Activated CD4-positive, alpha-beta T cell treated with anti-CD3 and anti-CD28 coated beads, Interleukin-2, Interleukin-4, amounts not matched to agents 100 ng/mL and 50 ng/mL, durations not matched to agents 16 hours and 8 hours (primary cell): Measurements from ENCODE around the gene TRABD.

Experiments
- DNase-seq: peaks from one replicate; pipeline ENCODE4 v3.0.0-alpha.2; 2020; ENCODE audit warnings: low spot score

TRABD gene

DNA sequence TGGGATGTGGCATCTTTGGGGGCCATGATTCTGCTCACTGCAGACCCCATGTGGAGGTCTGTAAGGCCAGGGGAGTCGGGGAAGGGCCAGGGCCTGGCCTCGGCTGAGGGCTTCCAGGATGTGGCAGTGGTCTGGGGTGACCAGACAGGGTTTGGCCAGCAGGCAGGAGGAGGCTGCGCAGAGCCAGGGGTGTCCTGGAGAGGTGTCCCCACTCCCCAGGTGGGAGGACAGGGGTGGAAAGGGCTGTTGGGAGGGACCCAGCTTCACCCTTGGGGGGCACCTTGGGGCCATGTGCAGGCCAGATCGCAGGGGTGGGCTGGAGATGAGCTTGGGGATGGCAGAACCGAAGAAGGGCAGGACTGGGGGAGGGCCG lies 11.7 kb upstream of the TRABD start:
- DNase-seq = no peak

- no peak for DNase-seq
Measured at GRCh38 chr22:50174382-50175190, 11.1 kb upstream of the TRABD start.

DNA sequence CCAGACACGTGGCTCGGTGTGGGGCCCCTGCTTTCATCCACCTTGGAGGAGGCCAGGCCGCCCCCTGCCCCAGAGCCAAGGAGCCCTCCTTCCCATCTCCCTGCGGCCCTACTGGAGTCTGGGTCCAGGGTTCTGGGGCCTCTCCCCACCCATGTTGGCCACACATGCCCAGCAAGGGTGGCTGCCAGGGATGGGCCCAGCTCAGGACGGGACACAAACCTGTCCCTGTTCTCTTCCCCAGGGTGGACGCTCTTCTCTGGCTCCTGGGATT lies 10.6 kb upstream of the TRABD start:
- no peak for DNase-seq

DNA sequence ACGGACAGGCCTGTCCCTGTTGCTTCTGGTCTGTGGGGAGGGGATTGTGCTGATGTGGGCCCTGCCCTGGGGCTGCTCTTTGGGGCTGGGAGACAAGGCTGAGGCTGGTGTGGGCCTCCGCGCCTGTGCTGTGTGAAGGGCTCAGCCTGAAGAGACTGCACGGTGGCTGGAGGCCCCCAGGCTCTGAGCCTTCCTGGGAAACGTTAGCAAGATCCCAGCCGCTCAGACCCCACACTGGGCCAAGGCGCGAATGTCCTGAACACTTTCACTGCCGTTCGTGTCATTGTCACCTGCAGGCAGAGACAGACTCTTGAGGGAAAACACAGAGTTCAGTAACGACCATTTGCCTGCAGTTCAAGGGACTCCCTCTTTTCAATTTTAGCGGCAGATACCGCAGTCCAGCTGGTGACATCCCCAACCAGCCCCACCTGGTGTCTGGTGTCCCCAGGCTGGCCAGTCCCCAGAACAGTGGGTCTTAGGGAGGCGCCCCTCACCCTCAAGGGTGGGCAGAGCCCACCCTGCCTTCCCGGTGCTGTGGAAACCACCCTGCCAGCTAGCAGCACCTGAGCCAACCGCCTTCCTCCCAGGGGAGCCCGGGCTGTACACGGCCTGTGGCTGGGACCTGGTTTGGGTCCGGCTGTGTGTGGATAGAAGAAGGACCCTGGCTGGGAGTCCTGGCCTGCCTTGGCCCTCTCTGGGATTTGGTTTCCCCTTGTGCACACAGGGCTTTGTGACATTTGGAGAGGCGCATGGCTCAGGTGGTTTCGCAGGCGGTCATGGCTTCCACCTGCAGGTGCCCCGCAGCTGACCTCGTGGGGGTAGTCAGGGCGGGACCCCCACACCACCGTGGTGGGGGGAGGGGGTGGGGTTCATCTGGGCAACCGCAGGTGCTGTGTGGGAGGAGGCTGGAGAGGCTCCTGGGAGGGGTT lies 9.5 kb upstream of the TRABD start:
- no peak for DNase-seq

GRCh38 chr22:50176850-50177536 lies 8.7 kb upstream of the TRABD start:
- DNase-seq = no peak

- no peak for DNase-seq
Measured at GRCh38 chr22:50177537-50178470, 7.9 kb upstream of the TRABD start.

GRCh38 chr22:50178471-50178864 lies 7.2 kb upstream of the TRABD start:
- no peak for DNase-seq

DNA sequence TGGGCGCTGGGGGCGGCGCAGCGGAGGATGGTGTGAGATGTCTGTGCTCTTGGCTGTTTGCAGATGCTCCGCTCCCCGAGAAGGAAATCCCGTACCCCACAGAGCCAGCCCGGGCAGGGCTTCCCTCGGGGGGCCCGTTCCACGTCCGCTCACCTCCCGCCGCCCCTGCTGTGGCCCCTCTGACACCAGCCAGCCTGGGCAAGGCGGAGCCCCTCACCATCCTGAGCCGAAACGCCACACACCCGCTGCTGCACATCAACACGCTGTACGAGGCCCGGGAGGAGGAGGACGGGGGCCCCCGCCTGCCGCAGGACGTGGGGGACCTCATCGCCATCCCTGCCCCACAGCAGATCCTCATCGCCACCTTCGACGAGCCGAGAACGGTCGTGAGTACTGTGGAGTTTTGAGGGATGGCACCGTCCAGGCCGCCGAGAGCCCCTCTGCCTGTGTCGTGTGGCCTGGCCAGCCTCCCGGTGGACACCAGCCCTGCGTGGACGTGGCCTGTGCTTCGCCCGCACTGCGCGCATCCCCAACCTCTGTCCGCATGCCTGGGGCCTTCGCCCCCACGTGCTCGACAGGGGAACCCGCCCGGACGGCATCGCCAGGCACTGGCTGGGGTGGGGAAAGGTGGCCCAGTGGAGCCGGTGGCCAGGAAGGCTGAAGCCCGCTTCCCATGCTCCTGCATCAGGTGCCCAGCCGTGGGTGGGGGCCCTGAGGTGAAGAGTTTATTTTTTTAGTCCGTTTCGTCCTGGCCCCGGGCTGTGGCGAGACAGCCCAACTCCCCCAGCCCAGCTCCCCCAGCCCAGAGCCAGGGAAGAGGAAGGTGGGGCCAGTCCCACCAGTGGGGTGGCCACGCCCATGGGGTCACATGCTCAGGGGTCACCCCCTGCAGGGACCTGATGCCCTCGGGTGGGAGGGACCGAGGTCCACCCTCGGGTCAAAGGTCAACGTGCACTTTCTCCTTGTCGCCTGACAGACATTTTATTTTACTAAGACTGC lies 6.5 kb upstream of the TRABD start:
- no peak for DNase-seq

- DNase-seq = no peak
Measured at GRCh38 chr22:50179937-50180726, 5.6 kb upstream of the TRABD start.

- no peak for DNase-seq
Measured at GRCh38 chr22:50180727-50181521, 4.8 kb upstream of the TRABD start.

- no peak for DNase-seq
Measured at GRCh38 chr22:50182176-50183081, 3.3 kb upstream of the TRABD start.

- no peak for DNase-seq
Measured at GRCh38 chr22:50183141-50183971, 2.4 kb upstream of the TRABD start.

GRCh38 chr22:50184004-50184901 lies 1.5 kb upstream of the TRABD start:
- DNase-seq = no peak

GRCh38 chr22:50184902-50185374 lies 775 bp upstream of the TRABD start:
- no peak for DNase-seq

GRCh38 chr22:50186181-50186714 lies 535 bp downstream of the TRABD start:
- DNase-seq = no peak
